ENCODE measurements around the gene SLC6A4. TPM values are rescaled to one million over a fixed set of nuclear protein-coding genes. Genes with fewer than 3 reads are reported as not detected.

SLC6A4 gene
- polyA plus RNA-seq, 3 donors = not detected

- Mint-ChIP-seq H3K9me3 (peaks cover 0 to 13% (median 2%) of the 10 kb centered on the region in 7 donors), H3K36me3 (no peaks in the 10 kb centered on the region), H3K27me3 (ENCODE audit: low read depth in 3 of 3) (peaks cover 22 to 33% (median 22%) of the 10 kb centered on the region in 3 donors), H3K4me3 (no peak overlapping the region), H3K27ac (peak overlapping the region; percentile 43 to 84 (median 76)), H3K4me1 (peaks cover 29% of the 10 kb centered on the region)
- WGBS (ENCODE audit: insufficient coverage) = no CpG with 5 or more reads among the region's 7 CpGs
- intact Hi-C loops (cut with micrococcal nuclease) = no loop called here
- H3K4me3 ChIP-seq (replicated peaks in 1 of 3; ENCODE audit: low read depth in 2 of 3, low read length in 3 of 3) = no peak overlapping the region
- H3K27me3 ChIP-seq (ENCODE audit: control insufficient read depth in 2 of 2, insufficient read depth in 2 of 2, low read length in 2 of 2) = peaks cover 11 to 15% of the 10 kb centered on the region in 2 donors
- H3K9ac ChIP-seq (ENCODE audit: insufficient read depth, low read length, poor library complexity, severe bottlenecking) = no peak overlapping the region
- TF ChIP-seq CTCF (IDR thresholded peaks at IDR 0.05) = no peak
- H3K36me3 ChIP-seq (replicated peaks in 1 of 2; ENCODE audit: control insufficient read depth in 1 of 2, insufficient read depth in 2 of 2, low read length in 2 of 2) = no peaks in the 10 kb centered on the region
- DNase-seq = no peak
- H3K4me1 ChIP-seq (ENCODE audit: control insufficient read depth in 1 of 2, insufficient read depth in 2 of 2, low read length in 2 of 2) = peaks cover 10 to 23% of the 10 kb centered on the region in 2 donors
- peak overlapping the region; percentile 17 to 33 for H3K27ac ChIP-seq (ENCODE audit: low read depth in 1 of 2, low read length in 2 of 2)
- no peak overlapping the region for H2AFZ ChIP-seq (ENCODE audit: insufficient read depth, low read depth, low read length, poor library complexity, severe bottlenecking)
- H3K79me2 ChIP-seq (ENCODE audit: insufficient read depth, low read length) = no peaks in the 10 kb centered on the region
- no peaks in the 10 kb centered on the region for H3K9me3 ChIP-seq (replicated peaks in 1 of 2; ENCODE audit: control insufficient read depth in 1 of 2, insufficient read depth in 1 of 2, low read length in 2 of 2)
- no peaks in the 10 kb centered on the region for H4K20me1 ChIP-seq (ENCODE audit: insufficient read depth, low read length)
- H3K4me2 ChIP-seq (replicated peaks; ENCODE audit: extremely low read depth, low read length, poor library complexity, severe bottlenecking) = no peak overlapping the region
Observed at GRCh38 chr17:30229012-30229411, 6.5 kb downstream of the SLC6A4 start.

GRCh38 chr17:30228011-30228410 is 7.5 kb downstream of the SLC6A4 start:
- Histone ChIP-seq H3K9ac (ENCODE audit: insufficient read depth, low read length, poor library complexity, severe bottlenecking) (no peak overlapping the region), H3K27ac (ENCODE audit: low read depth in 1 of 2, low read length in 2 of 2) (peak overlapping the region in 1 of 2 donors; percentile 33), H3K36me3 (replicated peaks in 1 of 2; ENCODE audit: control insufficient read depth in 1 of 2, insufficient read depth in 2 of 2, low read length in 2 of 2) (no peaks in the 10 kb centered on the region), H3K9me3 (replicated peaks in 1 of 2; ENCODE audit: control insufficient read depth in 1 of 2, insufficient read depth in 1 of 2, low read length in 2 of 2) (no peaks in the 10 kb centered on the region), H4K20me1 (ENCODE audit: insufficient read depth, low read length) (no peaks in the 10 kb centered on the region), H3K4me1 (ENCODE audit: control insufficient read depth in 1 of 2, insufficient read depth in 2 of 2, low read length in 2 of 2) (peaks cover 10 to 19% of the 10 kb centered on the region in 2 donors), H3K79me2 (ENCODE audit: insufficient read depth, low read length) (no peaks in the 10 kb centered on the region), H2AFZ (ENCODE audit: insufficient read depth, low read depth, low read length, poor library complexity, severe bottlenecking) (no peak overlapping the region), H3K27me3 (ENCODE audit: control insufficient read depth in 2 of 2, insufficient read depth in 2 of 2, low read length in 2 of 2) (peaks cover 1 to 5% of the 10 kb centered on the region in 2 donors), H3K4me3 (replicated peaks in 1 of 3; ENCODE audit: low read depth in 2 of 3, low read length in 3 of 3) (no peak overlapping the region), H3K4me2 (replicated peaks; ENCODE audit: extremely low read depth, low read length, poor library complexity, severe bottlenecking) (no peak overlapping the region)
- intact Hi-C loops (cut with micrococcal nuclease) = no loop called here
- peak in 1 of 3 donors; percentile 31 for DNase-seq
- H3K9me3 Mint-ChIP-seq = peaks cover 0 to 11% (median 2%) of the 10 kb centered on the region in 7 donors
- WGBS (ENCODE audit: insufficient coverage) = 100% methylated on average over 1 of the region's 3 CpGs
- H3K4me1 Mint-ChIP-seq = peaks cover 26% of the 10 kb centered on the region
- H3K36me3 Mint-ChIP-seq = no peaks in the 10 kb centered on the region
- H3K27me3 Mint-ChIP-seq (ENCODE audit: low read depth in 3 of 3) = peaks cover 12 to 24% (median 13%) of the 10 kb centered on the region in 3 donors
- TF ChIP-seq CTCF (IDR thresholded peaks at IDR 0.05) = no peak
- H3K27ac Mint-ChIP-seq = peak overlapping the region in 2 of 7 donors; percentile 33 to 57
- H3K4me3 Mint-ChIP-seq = no peak overlapping the region

Data from CD14-positive monocyte (primary cell).